LNCaP clone FGC (cell line): Measurements from ENCODE around the gene ESAM.

Source experiments
- DNase-seq: peaks from one replicate; pipeline ENCODE4 v3.0.0-alpha.2; 2011; ENCODE audit warnings: low read depth
- H3K4me3 ChIP-seq: 2 replicates; pipeline ENCODE4 v1.5.1; 2011; ENCODE audit warnings: mild to moderate bottlenecking, low read depth, low read length, control low read depth
- CTCF ChIP-seq: IDR thresholded peaks from 2 replicates; pipeline ENCODE4 v1.5.1; 2012; ENCODE audit warnings: mild to moderate bottlenecking; ENCODE audit not compliant: control insufficient read depth, insufficient read depth; ENCODE audit errors: extremely low read depth

The ESAM gene

GRCh38 chr11:124739479-124740276 lies 22.4 kb downstream of the ESAM start, which contains the start of gene NRGN:
Gene NRGN, plus strand, starts transcription at chr11:124739942. Its CDS starts 143 bp downstream, at chr11:124740085.
- peak; percentile 45 for DNase-seq
- no peak for TF ChIP-seq CTCF
- H3K4me3 ChIP-seq = peak within 1 kb of the TSS; percentile 57

- DNase-seq = no peak
- H3K4me3 ChIP-seq = peak overlapping the region; percentile 57
- TF ChIP-seq CTCF = no peak
These were observed 23.2 kb downstream of the ESAM start for GRCh38 chr11:124738713-124739478.

DNA sequence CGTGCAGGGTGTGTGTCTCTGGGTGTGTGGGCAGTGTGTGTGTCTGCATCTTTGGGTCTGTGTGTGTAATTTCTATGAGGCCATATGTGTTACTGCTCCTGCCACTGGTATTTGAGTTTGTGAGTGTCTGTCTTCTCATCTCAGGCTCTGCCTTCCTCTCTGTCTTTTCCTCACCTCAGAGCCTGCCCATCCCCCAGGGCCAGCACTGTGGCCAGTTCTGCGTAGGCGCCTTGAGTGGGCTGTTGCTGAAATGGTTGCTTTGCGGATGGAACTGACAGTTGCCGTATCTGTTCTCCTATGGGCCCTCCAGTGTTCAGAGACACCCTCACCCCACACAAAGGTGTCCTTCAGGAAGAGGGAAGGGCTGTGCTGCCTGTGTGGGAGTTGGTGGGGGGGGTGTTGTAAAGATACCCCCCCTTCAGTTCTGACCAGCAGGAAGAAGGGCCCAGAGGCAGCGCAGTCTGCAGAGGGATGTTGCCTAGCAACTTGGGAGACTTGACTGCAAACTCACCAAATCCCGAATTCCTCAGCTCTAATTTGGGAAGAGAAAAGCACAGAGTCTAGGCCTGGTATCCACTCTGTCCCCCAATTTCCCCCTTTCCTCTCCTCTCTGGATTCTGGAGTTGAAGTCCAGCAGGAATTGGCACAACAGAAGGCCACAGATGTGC lies 24.3 kb downstream of the ESAM start:
- DNase-seq = no peak
- no peak for TF ChIP-seq CTCF
- H3K4me3 ChIP-seq = no peak overlapping the region

DNA sequence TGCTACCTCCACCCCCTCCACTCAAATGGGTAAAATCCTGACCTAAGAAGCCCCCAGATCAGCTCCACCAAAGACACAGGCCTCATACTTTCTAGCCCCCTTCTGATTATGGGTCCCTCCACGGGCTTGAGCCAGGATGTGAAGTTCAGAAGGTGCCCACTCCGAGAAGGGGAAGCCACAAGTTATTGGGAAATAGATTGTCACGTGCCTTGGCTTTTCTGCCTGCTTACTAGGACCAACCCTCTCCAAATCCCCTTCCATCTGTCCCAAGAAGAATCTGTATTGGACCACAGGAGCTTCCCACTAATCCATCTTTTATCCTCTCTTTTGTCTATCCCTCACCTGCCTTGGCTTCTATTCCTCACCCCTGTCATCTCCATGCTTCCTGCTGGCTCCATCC lies 25.4 kb downstream of the ESAM start:
- H3K4me3 ChIP-seq = no peak overlapping the region
- no peak for DNase-seq
- no peak for TF ChIP-seq CTCF

DNA sequence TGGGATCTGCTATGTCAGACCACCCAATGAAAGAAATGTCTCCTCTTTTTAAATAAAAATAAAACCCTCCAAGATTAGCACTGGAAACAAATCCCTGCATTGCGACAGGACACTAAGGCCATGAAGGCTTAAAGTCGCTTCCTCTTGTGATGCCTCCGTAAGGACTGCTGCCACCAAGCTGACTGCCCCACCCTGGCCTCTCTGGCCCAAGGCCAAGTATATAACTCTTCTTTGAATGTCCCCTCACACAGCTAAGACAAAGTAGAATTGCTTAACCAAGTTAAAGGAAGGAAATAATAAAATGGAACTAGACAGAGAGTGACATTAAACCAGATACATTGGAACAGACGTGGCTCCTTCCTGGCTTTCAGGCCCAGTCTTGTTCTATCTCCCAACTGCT lies 29.9 kb downstream of the ESAM start:
- TF ChIP-seq CTCF = no peak
- no peak overlapping the region for H3K4me3 ChIP-seq
- DNase-seq = no peak

DNA sequence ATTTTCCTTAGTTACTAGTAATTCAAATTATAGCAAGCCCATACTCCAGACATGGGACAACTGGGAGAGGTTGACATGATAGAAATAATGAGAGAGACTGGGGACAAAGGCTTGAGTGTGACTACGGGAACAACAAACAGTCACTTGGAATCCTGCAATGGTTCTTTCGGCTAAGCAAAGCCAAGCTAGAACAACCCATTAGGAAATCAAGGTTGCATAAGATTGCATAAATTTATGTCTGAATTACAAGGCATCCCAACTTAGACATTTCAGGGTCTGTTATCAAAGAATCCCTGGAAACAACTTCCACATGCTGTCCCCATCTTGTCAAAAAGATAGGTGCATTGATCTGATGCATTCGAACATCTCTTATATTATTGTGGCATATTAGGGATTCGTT lies 32.5 kb downstream of the ESAM start:
- no peak for DNase-seq
- H3K4me3 ChIP-seq = no peak overlapping the region
- TF ChIP-seq CTCF = no peak
